EL (cell line): Measurements from ENCODE around the gene DLX1.
"Not testable (repeated sequence)": the region's sequence is repeated elsewhere in the genome, so short reads cannot be mapped to it uniquely, and the experiment has no call there.

Experiments used
- DNase-seq: peaks from one replicate; pipeline ENCODE4 v3.0.0-alpha.2; 2016

The DLX1 gene

DNA sequence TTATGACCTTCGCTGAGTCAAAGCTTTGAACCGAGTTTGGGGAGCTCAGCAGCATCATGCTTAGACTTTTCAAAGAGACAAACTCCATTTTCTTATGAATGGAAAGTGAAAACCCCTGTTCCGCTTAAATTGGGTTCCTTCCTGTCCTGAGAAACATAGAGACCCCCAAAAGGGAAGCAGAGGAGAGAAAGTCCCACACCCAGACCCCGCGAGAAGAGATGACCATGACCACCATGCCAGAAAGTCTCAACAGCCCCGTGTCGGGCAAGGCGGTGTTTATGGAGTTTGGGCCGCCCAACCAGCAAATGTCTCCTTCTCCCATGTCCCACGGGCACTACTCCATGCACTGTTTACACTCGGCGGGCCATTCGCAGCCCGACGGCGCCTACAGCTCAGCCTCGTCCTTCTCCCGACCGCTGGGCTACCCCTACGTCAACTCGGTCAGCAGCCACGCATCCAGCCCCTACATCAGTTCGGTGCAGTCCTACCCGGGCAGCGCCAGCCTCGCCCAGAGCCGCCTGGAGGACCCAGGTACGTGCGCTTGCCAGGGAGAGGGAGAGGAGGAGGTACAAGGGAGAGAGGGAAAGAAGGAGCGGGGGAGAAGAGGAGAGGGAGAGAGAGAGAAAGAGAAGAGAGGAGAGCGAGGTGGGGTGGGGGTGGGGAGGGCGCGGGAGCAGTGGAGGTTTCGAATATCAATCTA lies at the start of gene DLX1:
Gene DLX1 (plus strand): TSS at position 48 of the 700 bp plus-strand sequence. CDS start 171 bp downstream, at position 219.
- DNase-seq: no peak

DNA sequence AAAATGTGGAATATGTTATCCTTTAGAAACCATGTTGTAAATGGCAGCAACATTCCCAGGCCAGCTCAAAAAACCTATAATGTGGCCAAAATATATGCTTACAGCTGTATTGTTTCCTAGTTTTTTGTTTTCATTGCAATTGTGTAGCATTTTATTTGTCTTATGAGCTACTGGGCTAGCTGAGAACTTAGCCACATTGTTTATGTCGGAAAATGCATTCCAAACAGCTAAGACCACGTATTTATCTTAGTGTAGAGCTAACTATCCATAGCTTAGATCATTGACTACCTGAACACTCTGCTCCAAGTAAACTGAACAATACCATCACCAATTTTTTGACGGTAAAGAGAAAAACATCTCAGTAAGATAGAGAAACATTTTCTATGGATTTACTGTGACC lies 47.2 kb upstream of the DLX1 start:
- DNase-seq: peak; percentile 31

DNA sequence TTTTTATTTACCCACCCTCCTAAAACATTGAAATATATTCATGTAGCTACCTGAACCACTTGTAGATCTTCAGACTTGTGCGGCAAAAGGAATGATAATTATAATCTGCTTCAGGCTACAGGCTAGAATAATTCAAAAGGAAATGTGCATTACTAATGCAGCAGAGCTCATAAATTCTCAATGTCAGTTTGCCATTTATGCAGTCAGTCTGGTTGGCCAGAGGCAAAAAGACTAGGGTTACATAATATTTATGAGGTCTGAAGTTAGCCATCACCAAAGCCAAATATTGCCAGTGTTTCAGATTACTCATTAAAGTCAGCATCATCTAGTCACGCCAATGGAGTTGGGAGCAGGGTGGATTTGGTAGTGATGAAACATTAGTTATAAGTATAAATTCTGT lies 46.7 kb upstream of the DLX1 start:
- DNase-seq: peak; percentile 92

DNA sequence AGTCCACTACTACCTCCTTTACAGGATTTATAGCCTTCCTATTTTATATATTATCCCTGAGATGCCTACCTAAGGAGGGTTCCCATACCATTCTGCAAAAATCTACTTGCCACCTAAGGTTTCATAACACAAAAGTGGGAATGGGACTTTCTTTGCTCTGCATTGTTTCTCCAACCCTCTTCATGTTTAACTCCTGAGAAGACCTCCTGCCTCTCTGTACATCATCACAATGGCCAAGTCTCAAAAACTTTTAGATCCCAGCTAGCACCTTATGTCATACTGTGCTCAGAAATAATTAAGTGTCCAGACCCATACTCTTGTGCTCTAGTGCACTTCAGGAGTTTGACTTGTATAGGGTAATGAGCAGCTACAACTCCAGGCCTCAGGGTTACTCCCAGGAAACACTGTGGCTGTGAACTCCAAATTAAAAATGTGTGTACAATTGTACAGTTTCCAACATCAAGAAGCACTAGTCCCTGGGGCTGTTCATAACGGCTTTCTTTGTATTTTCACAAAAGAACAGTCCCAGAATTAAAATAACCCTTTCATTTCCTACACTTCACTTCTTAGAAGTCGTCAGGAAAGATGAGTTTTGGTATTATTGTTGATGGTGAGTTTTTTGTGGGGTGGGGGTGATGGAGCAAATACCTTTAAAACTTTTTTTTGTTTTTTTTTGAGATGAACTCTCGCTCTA lies 46.1 kb upstream of the DLX1 start:
- no peak for DNase-seq

DNA sequence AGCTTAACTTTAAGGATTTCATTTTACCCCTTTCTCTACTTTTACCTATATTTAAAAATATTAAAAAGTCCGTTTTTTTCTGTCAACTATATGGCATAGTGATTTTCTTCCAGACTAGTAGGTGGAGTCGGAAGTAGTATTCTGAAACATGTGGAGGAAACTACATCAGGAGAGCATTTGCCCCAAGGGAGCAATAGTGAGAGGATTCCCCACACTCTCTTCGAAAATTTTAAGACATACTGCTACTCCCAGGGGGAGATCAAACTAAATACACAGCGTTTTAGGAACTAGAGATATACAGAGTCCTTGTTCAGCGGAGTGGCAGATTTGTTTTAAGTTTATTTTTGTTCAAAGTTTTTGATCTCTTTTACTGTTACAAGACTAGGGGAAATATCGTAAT lies 45.0 kb upstream of the DLX1 start:
- no peak for DNase-seq

DNA sequence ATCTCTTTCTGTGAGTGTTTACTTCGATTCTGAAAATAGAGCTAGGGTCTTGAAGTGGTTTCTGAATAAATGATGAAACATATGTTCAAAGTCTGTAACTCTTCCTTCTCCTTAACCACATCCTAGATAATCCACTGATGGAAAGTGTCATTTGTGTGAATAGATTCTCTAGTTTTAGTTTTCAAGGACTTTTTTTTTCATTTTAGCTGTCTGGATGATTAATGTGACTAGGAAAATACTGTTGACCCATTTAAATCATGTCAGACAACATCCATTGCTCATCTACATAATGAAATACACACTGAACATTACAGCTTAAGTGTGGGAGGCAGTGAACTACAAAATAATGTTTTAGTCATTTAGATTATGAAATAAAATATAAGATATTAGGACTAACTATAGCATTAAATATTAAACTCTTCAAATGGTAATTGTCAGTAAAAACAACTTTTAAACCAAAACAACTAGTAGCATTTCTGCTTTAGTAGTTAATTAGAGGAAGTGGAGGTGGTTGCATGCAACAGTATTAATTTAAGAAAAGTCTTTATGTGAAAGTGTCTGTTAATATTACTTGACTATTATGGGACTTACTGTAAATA lies 39.1 kb upstream of the DLX1 start:
- no peak for DNase-seq

DNA sequence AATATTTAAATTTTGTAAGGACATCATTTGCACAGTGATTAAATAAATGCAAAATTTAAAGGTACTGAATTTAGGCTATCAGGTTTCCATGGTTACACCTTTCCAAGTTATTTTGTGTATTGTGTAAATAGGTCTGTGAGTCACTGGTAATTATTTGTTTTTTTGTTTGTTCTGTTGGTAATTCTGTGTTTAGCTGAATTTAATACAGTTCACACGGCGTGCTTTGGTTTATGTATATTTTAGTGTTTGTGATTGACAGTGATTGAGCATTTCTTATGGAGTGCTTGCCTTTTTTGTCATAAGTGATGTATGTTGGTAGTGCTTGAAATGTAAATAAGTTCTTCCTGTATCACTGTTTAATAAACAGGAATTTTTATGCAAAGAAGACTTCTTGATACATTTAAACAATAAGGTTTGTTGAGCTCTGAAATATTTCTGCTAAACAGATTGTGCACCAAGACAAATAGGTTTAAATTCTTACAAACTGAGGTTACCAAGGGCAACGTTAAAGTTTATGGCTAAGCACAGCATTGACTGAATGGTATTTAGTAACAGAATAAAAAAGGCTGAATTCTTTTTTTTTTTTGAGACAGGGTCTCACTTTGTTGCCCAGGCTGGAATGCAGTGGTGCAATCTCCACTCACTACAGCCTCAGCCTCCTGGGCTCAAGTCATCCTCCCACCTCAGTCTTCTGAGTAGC lies 38.3 kb upstream of the DLX1 start:
- DNase-seq: no peak

DNA sequence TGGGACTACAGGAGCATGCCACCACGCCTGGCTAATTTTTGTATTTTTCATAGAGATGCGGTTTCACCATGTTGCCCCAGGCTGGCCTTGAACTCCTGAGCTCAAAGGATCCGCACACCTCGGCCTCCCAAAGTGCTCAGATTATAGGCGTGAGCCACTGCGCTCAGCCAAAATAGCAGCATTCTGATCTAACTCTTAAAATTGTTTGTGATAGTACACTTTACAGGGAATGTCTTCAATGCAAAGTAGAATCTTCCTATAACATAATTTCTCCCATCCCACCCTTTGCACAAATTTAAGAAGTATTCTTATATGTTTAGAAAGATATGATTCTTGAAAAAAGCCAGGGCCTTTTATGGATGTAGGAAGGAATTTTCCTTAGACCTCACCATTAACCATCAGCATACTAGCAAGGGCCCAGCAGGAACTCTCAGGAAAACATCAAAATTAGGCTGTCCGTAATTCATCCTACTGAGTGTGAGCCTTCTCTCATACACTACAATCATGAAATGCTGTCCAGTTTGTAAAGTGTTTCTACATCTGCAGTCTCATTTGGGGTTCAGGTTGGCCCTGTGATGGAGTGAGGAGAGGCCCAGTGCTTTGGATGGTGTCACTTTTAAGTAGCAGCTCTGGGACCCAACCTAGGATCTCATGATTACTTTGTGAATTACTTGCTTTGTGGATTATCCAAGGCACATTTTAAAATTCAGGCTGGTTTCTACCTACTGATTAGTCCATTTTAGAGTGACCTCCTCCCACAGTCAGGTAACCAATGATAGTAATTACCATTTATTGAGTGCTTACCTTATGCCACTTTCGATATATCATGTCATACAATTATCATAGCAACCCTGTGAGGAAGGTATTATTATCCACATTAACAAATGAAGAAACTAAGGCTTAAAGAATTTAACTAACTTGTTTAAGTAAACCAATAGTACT lies 37.5 kb upstream of the DLX1 start:
- DNase-seq: no peak

DNA sequence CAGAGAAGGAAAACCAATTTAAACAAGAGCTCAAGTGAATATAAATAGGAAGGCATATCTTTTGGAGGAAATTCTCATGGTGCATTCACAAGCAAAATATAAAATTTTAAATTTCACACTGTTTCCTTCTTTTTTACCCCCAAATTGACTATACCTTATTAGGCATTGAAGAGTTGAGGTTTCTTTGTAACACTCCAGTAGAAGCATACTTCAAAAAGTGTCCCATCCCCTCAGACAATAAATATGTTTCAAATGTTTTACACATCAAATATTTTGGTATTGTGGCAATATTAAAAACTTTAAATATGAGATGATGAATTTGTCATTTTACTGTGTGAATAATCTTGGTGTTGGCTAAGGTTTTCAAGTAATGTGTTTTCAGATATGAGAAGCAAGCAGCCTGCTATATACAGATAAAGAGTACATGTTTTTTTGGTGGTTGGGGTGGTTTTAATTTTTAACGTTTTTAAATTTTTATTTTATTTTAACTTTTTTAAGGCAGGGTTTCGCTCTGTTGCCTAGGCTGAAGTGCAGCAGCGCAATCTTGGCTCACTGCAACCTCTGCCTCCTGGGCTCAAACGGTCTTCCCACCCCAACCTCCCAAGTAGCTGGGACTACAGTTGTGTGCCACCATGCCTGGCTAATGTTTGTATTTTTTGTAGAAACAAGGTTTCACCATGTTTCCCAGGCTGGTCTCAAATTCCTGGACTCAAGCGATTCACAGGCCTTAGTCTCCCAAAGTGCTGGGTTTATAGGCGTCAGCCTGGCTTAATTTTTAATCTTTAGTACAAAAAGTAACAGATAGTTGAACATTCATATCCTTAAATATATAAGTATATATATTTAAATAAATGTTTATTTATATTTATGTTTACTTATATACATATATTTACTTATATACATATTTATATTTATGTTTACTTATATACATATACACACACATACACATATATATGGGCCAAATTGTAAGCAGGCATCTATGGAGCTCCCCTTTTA lies 36.5 kb upstream of the DLX1 start:
- no peak for DNase-seq

DNA sequence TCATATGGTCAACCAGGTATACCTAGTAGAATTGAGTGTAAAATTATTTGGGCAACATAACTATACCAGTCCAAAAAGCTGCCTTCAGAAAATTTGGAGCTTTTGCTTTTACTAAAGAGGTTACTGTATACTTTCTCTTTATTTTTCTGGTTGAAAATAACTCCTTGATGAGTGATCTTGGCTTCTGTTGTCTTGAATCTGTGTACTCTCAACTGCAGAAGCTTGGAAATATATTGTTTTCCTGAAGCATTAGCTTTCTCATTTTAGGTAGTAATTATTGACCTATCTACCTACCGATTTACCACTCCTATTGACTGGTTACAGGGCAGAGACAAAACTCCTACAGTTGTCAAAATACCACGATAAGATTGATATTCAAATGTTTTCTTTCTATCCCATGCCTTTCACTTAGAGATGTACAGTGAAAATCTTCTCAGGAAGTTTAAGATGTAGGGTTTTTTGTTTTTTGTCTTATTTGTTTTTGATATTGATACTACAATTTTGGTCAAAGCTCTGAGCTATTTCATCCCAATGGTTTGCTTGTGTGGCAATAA lies 35.7 kb upstream of the DLX1 start:
- no peak for DNase-seq

DNA sequence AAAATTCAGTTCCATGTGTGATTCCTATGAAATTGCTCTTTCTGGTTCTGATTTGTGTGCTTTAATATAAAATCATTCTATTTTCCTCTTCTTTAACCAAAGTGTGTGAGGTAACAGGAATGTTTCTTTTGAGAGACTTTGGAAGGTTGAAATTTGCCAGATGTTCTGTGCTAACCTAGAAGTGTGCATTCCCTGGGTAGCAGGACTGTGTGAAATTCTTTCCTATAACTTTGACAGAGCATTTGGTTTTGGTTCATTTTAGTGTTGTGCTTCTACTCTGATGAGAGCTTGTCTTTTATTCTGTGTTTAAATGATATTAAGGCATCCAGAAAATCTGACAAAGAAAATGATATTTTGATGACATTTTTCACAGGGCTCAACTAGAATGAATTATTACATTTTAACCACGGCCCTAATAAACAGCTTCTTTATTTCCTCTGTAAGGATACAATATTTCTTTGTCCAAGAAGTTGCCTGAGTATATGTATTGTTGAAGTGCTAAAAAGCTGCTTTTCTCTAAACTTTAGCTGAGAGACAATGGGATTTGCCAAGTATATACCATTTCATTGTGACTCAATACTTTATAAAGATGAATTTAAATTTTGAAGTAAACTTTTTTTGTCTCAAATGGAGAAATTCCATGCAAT lies 34.7 kb upstream of the DLX1 start:
- no peak for DNase-seq

DNA sequence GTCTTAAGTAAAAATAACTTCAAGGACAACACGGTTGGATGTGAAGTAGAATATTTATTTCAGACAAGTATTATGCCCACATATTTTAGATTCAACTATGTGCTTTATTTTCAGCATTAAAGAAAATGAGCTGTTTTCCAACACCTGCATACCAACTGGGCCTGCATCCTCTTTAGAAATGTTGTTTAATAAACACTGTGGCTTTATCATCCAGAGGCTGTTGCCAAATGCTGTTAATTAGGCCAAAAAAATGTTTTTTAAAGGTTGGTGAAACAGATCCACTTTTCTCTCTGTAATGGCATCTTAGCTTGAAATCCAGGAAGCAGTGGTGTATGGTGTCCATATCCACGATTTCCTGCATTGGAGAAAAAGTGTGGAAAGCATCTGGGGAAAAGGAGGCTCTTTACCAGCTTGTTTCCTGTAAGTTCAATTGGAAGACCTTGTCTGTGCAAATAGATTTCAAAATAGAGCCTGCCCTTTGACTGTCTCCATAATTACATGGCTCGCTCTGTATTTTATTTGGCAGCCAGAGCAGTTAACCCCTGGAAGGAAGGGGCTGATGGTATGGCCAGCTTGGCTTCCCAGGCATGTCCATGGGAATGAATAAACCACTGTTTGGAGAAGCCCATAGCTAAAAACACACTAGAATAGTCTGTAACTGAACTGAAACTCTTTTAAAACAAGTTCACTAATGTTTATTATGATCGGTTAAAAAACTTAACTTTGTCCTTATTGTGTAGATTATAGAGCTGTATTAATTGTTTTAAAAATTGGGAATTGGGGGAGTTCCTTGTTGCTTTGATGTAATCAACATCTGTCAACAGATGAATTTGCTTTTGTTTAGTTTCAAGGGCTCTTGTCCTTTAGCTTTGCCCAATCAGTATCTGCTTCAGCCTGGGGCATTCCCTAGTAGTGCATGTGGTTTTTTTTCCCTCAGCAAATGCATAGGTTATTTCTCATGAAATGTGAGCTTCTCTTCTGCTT lies 33.0 kb upstream of the DLX1 start:
- DNase-seq: peak; percentile 18

DNA sequence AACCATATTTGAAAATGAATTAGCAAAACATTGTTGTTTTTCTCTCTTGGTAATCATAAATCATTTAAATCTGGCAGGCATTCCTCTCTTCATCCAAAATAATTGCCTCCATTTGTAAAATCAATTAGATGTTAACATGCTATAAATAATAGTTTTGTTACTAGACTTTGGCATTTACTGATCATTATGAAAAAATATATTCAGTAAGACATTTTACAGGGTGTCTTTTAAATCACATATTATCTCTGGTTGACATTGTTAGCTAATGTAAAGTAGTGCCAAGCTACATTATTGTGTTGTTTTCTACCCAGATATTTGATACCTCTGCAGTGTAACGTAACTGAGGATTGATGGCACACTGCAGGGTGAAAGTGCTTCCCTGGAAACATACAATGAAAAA lies 31.8 kb upstream of the DLX1 start:
- DNase-seq: no peak

DNA sequence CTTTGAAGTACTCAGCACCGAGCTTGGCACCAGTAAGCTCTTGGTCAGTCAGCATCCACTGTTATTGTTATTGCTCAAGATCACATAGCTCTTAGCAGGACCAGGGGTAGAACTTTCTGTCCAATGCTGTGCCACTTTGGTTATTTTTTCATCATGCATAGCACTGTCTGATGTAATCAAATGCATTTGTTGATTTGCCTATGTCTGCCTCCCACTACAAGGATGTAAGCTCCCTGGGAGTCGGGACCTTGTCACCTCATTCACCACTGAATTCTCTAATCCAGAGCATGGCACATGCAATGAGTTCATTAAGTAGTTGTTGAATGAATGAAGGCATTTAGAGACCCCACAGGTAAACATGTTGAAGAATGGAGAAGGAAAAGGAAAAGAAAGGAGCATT lies 29.0 kb upstream of the DLX1 start:
- DNase-seq: no peak

DNA sequence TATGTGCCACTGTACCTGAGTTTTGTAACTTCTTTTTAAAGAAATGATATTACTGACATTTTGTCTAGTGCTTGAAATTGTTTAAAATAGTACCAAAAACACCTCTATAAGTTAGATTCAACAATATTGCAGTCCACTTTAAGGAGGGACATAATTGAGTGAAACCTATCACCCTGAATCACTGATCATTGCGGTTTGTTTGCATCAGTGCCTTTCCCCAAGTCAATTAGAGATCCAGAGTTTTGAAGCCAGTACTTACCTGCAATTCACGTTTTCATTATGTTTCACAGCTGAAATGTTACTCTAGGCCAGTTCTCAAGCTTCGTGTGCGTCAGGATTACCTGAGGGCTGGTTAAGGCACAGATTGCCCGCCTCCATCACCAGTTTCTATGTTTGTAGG lies 26.6 kb upstream of the DLX1 start:
- no peak for DNase-seq

DNA sequence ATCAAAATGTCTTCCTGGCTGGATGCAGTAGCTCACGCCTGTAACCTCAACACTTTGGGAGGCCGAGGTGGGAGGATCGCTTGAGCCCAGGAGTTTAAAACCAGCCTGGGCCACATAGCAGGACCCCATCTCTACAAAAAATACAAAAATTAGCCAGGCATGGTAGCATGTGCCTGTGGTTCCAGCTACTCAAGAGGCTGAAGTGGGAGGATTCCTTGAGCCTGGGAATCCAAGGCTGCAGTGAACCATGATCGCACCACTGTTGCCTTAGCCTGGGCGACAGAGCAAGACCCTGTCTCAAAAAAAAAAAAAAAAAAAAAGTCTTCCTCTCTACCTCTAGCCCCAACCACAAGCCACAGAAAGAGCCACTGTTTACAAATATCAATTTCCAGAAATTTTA lies 25.2 kb upstream of the DLX1 start:
- DNase-seq: not testable (repeated sequence)

DNA sequence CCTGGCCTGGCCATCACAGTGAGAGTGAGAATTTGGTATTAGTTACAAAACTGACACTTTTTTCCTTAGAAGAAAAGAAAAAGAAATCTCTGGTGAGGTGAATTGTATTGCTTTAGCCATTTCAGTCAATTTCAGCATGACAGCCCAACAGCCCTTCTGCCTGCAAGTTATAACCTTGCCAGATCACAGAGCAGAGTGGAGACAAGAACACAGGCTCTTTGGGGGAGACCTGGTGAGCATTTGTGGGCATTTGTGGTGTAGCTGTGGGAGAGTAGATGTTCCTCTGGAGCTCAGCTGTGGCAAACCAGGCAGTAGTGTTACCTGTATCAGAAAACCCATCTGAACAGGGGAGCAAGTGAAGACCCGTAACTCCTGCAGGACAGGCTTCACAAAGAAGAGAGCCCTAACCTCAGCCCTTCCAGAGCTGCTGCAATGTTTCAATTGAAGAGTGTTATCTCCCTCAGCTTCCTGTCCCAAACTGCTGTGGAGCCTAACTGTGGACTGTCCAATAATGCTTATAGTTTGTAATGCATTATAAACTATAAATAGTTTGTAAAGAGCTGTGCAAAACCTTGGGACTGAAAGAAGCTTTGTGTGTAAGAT lies 22.8 kb upstream of the DLX1 start:
- DNase-seq: no peak

DNA sequence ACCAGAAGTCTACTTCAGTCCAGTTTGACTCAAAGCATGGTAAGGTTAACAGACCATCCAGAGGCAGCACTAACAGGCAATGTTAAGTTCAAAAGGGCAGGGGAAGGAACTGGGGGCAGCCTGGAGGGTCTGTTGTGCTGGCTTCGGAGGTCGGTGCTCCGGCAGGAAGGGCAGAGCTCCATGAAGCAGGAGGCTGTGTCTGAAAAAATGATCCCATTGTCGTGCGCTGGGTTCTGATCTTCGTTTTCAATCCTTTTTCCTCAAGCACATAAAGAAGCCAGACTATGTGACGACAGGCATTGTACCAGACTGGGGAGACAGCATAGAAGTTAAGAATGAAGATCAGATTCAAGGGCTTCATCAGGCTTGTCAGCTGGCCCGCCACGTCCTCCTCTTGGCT lies 21.9 kb upstream of the DLX1 start:
- DNase-seq: no peak

DNA sequence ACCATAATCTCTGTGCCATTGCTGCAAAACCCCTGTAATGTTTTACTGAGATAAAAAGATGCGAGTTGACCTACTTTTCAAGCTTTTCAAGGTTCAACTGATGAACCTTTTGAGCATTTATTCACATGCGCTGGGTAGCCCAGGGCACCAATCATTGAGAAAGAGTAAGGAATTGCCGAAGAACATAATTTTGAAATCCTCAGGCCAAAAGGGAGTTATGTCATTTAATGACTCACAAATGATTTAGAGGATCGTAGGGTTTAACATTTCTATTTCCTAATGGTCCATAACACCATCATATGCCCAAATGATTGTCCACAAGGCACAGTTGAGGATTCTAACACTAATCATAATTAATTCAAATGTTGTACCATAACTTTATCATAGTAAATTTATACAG lies 20.2 kb upstream of the DLX1 start:
- DNase-seq: no peak
